ENCODE data around the gene PDLIM7.

Gene PDLIM7

DNA sequence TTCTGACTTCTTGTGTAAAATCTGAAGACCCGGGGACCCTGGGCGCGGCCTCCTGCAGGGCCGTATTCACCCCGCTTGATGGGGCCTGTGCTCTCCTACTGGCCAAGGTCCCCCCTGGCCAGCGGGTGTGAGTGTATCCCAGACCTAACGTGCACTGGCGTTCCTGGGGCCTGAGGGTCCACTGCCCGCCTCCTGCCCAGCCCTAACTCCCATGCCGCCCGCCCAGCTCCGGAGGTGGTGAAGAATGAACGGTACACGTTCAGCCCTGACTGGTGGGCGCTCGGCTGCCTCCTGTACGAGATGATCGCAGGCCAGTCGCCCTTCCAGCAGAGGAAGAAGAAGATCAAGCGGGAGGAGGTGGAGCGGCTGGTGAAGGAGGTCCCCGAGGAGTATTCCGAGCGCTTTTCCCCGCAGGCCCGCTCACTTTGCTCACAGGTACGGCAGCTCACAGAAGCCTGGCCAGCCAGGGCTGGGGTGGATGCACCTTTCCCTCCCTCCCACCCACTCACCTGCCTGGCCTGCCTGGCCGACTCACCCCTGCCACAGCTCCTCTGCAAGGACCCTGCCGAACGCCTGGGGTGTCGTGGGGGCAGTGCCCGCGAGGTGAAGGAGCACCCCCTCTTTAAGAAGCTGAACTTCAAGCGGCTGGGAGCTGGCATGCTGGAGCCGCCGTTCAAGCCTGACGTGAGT lies 61.4 kb downstream of the PDLIM7 start:
- Histone ChIP-seq H3K9me3 (ENCODE audit: control insufficient read depth, insufficient read depth, low read length) (no peaks in the 10 kb centered on the region), H3K4me1 (ENCODE audit: control insufficient read depth, insufficient read depth, low read length) (peaks cover 7% of the 10 kb centered on the region), H3K9ac (ENCODE audit: low read depth, low read length) (no peak overlapping the region), H3K36me3 (ENCODE audit: control insufficient read depth, insufficient read depth, low read length) (peaks cover 80% of the 10 kb centered on the region), H3K27me3 (ENCODE audit: control insufficient read depth, insufficient read depth, low read length) (no peaks in the 10 kb centered on the region), H3K4me3 (ENCODE audit: low read depth, low read length) (no peak overlapping the region)

DNA sequence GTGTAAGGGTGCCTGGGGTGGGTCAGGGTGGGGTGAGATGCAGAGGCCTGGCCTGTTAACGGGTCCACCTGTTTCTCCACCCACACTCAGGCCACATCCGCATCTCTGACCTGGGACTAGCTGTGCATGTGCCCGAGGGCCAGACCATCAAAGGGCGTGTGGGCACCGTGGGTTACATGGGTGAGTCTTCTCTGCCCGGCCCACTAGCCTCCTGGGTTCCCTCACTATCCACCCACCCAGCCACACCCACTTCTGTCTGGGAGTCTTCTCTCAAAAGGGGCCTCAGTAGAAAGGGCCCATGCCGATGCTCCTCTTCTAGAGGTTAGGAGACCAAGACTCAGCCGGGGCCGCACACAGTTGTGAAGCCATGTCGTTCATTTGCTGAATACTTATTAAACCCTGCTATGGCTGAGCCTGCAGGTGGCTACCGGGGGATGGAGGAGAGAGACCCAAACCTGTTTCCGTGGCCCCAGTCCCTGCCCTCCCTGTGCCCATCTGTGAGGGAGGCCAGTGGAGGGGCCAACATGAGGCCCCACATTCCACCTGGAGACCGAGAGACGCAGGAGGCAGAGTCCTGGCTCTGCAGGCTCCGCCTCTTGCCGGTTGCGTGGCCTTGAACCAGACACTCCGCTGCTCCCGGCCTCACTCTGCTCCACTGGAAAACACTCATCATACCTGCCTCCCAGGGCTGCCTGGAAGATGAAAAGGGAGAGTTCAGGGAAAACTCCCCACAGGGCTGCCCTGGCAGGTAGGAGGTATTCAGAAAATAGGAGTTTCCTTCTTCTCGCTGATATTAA lies 62.3 kb downstream of the PDLIM7 start:
- Histone ChIP-seq H3K9ac (ENCODE audit: low read depth, low read length) (no peak overlapping the region), H3K9me3 (ENCODE audit: control insufficient read depth, insufficient read depth, low read length) (no peaks in the 10 kb centered on the region), H3K4me3 (ENCODE audit: low read depth, low read length) (no peak overlapping the region), H3K4me1 (ENCODE audit: control insufficient read depth, insufficient read depth, low read length) (peaks cover 4% of the 10 kb centered on the region), H3K36me3 (ENCODE audit: control insufficient read depth, insufficient read depth, low read length) (peaks cover 81% of the 10 kb centered on the region), H3K27me3 (ENCODE audit: control insufficient read depth, insufficient read depth, low read length) (no peaks in the 10 kb centered on the region)

DNA sequence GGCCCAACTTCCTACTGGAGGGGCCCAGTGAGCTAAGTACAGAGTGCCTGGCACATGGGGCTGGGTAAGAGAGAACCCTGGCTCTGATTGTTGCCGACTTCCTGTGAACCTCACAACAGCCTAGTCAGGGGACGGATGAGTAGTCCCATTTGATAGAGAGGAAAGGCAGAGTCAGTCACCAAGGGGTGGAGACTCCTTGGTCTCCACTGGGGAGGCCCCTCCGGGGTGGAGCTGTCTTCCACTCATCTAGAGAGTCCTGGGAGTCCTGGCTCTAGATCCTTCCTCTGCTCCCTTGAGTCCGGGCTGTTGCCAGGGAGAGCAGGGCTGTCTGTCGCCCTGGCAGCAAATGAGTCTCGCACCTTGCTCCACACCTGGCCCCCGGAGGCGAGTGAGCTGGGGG lies 63.0 kb downstream of the PDLIM7 start:
- Histone ChIP-seq H3K27me3 (ENCODE audit: control insufficient read depth, insufficient read depth, low read length) (no peaks in the 10 kb centered on the region), H3K4me1 (ENCODE audit: control insufficient read depth, insufficient read depth, low read length) (peaks cover 3% of the 10 kb centered on the region), H3K36me3 (ENCODE audit: control insufficient read depth, insufficient read depth, low read length) (peaks cover 83% of the 10 kb centered on the region), H3K4me3 (ENCODE audit: low read depth, low read length) (no peak overlapping the region), H3K9ac (ENCODE audit: low read depth, low read length) (no peak overlapping the region), H3K9me3 (ENCODE audit: control insufficient read depth, insufficient read depth, low read length) (no peaks in the 10 kb centered on the region)

DNA sequence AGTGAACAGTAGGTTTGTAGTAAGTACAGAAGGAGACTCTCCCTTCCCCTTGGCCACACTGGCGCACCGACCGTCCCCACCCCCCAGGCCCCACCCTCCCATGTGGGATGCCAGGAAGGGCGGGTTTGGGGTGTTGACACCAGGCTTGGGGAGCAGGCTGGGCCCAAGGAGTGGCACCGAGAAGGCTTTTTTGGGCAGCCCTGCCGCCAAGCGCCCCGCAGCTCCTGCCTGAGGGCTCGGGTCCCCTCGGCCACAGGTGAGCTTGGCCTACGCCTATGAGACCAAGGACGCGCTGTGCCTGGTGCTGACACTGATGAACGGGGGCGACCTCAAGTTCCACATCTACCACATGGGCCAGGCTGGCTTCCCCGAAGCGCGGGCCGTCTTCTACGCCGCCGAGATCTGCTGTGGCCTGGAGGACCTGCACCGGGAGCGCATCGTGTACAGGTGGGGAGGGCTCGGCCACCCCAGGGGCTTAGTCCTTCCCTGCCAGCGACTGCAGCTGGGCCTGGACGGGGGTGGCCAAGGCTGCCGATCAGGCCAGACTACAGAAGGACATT lies 63.7 kb downstream of the PDLIM7 start:
- no peak overlapping the region for H3K9ac ChIP-seq (ENCODE audit: low read depth, low read length)
- H3K9me3 ChIP-seq (ENCODE audit: control insufficient read depth, insufficient read depth, low read length): no peaks in the 10 kb centered on the region
- peaks cover 6% of the 10 kb centered on the region for H3K4me1 ChIP-seq (ENCODE audit: control insufficient read depth, insufficient read depth, low read length)
- H3K36me3 ChIP-seq (ENCODE audit: control insufficient read depth, insufficient read depth, low read length): peaks cover 83% of the 10 kb centered on the region
- no peaks in the 10 kb centered on the region for H3K27me3 ChIP-seq (ENCODE audit: control insufficient read depth, insufficient read depth, low read length)
- H3K4me3 ChIP-seq (ENCODE audit: low read depth, low read length): no peak overlapping the region
